ENCODE measurements around the gene VSIG2.

DNA sequence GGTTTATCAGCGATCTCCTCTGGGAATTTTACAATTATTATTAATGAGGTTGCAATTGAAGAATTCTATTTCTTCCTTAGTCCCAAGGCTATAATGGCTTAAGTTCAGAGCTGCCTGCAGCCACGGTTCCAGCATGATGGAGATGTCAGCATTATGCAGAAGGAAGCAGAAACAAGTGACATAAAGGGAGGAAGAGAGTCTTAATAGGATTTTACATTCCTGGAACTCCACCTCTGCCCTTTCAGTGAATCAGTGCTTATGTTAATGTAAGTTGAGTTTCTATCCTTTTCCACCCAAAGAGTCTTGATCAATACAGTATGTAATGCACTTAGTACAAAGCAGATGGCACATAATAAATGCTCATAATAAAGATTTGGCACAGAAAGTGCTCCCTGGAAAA lies 23.9 kb downstream of the VSIG2 start:
- TF ChIP-seq, protein P1, sequence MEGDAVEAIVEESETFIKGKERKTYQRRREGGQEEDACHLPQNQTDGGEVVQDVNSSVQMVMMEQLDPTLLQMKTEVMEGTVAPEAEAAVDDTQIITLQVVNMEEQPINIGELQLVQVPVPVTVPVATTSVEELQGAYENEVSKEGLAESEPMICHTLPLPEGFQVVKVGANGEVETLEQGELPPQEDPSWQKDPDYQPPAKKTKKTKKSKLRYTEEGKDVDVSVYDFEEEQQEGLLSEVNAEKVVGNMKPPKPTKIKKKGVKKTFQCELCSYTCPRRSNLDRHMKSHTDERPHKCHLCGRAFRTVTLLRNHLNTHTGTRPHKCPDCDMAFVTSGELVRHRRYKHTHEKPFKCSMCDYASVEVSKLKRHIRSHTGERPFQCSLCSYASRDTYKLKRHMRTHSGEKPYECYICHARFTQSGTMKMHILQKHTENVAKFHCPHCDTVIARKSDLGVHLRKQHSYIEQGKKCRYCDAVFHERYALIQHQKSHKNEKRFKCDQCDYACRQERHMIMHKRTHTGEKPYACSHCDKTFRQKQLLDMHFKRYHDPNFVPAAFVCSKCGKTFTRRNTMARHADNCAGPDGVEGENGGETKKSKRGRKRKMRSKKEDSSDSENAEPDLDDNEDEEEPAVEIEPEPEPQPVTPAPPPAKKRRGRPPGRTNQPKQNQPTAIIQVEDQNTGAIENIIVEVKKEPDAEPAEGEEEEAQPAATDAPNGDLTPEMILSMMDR (conservative IDR thresholded peaks at IDR 0.05 in 1 of 2, IDR thresholded peaks at IDR 0.05 in 1 of 2; ENCODE audit: low read depth in 1 of 2, low read length in 2 of 2): no peak
- TF ChIP-seq EZH2 (IDR thresholded peaks at IDR 0.05; ENCODE audit: low read length, missing control alignments): no peak

Measured in fibroblast of lung (primary cell).